ENCODE measurements around the gene MAB21L3.
"Not testable (repeated sequence)": the region's sequence is repeated elsewhere in the genome, so short reads cannot be mapped to it uniquely, and the experiment has no call there.

Gene MAB21L3

GRCh38 chr1:116139592-116140134, 28.5 kb downstream of the MAB21L3 start:
- DNase-seq: no peak

- no peak for DNase-seq
These were observed 33.0 kb downstream of the MAB21L3 start for GRCh38 chr1:116144151-116144550.

- DNase-seq: not testable (repeated sequence)
These were observed 35.4 kb downstream of the MAB21L3 start for GRCh38 chr1:116146447-116147113.

DNA sequence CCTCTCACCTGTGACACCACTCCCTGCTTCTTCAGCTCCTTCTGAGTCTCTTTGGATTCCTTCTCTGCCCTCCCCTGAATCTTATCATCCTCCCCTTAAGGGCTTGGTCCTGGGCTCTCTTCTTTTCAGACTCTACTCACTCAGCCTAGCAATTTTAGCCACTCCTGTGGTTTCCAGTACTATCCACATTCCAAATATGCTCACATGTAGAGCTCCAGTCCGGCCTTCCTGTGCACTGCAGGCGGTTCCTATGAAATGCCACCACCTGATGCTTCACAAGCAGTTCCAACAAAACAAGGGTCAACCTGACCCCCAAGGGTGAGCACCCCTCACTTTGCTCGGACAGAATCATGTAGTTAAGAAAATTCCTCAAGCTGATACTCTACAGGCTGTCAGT, 35.9 kb downstream of the MAB21L3 start:
- DNase-seq: no peak

GRCh38 chr1:116147972-116148371, 36.8 kb downstream of the MAB21L3 start:
- DNase-seq: no peak

- no peak for DNase-seq
These were observed 37.8 kb downstream of the MAB21L3 start for GRCh38 chr1:116148967-116149366.

DNA sequence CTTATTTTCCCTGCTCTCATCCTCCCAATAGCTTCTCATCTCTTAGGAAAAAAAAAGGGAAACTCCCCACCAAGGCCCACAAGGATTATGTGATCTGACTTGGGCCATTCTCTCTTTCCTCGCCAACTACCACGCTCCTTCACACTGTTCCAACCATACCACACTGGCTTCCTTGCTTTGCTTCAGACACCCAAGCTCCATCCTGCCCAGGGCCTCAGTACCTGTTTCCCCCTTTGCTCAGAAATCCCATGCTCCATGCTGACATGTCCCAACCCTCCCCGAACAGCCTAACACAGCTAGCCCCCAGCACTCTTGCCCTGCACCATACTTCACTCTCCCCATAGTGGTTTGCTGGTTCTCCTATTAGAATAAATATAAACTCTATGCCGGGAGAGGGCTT, 39.2 kb downstream of the MAB21L3 start:
- no peak for DNase-seq

DNA sequence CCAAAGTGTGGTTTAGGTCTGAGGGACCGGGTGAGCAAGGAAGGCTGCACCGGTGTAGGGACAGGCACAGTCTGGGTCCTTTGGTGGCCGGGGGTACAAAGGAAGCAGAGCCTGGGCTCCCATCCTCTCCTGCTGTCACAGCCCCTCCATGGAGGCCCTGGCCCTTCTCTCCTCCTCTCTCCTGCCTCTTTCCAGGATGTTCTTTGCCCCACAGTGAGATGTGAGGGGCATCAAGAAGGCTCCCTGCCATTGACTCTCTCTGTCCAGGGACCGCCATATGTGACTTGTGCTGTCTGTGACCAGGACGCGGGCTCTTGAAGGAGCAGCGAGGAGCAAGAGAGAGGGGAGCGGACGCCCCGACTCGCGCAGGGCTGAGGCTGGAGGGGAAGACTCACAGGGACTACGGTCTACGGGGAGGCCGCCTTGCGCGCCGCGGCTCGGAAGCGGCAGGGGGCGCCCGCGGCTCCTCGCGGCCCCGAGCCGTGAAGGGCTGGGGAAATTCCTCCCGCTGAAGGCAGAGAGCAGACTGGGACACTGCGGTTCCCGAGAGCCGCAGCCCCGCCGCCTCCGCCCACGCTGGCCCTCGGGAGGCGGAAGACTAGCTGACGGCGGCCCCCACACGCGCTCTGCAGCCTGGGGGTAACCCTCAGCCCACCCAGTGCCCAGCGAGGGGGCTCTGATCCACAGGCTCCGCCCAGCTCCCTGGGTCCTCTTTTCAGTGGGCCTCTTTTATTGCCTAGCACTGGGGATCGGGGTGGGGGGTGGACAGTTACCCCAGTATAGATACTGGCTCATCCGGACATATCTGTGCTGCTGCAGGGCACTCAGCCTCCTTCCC, 40.8 kb downstream of the MAB21L3 start:
- peak; percentile 82 for DNase-seq

DNA sequence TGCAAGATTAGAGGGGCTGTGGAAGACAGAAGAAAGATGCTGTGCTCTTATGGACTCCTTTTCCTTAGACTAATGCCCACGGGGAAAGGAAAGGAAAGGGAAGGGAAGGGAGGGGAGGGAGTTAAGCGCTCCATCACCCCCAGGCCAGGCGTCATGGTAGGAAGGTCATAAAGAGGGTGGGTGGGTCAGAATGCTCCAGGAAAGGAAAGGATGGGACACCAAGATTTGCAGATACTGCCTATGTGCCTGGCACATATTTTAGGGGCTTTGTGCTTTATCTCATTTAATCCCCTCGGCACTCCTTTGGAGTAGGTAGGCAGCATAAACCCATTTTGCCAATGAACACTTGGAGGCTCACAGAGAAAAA, 41.4 kb downstream of the MAB21L3 start:
- DNase-seq: no peak

- no peak for DNase-seq
These were observed 41.9 kb downstream of the MAB21L3 start for GRCh38 chr1:116152950-116153691.

GRCh38 chr1:116153692-116154031, 42.5 kb downstream of the MAB21L3 start:
- no peak for DNase-seq

- no peak for DNase-seq
These were observed 43.3 kb downstream of the MAB21L3 start for GRCh38 chr1:116154536-116154935.

DNA sequence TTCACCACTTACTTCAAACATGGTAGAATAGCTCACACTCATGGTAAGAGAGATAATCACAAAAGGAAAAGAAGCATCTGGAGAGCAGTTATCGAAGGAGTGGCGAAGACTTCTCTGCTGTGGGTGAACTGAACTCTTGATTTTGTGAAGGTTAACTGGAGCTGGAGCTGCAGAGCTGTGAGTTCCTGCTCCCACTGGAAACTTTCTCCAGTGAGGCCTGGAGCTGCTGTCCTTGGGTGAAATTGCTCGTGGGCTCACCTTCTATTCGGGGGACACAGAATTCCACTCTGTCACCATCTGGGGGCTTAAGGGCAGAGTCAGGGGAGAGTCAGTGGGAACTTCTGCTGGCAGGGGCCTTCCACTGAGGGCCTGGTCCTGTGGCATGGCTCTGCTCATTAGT, 45.9 kb downstream of the MAB21L3 start:
- DNase-seq: no peak

DNA sequence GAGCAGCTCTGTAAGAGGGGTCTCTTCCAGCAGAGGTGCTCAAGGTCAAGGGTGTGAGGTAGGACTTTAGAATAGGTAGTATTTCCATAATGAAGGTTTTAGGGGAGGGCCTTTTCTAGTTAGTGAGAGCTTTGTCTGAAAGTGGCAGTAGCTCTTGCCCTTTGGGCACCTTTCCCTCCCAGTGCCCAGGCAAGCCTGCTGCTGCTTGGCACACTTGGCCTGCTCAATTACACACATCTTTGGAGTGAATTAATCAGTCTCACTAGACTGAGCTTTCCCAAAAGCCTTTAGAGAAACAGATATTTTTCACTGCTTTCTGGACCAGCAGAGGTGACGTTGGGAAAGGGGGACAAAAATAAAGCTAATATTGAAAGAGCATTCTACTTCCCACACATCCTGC, 48.0 kb downstream of the MAB21L3 start:
- DNase-seq: no peak

DNA sequence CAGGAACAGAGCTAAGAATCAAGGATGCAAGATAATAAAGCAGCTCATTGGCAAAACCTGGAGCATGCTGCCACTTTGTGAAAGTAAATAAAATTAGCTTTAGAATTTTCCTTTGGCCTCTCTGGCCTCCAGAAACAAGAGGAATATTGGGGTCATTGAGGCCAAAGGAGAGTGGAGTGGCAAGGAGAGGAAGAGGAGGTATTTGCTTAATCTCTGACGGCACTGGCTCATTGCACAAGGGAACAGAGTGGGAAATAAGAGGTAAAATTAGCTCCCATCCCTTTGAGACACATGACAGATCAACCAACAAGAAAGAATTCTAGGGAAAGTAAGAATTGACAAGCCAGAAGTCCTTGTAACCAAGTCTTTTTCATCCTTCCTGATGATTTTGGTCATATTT, 48.4 kb downstream of the MAB21L3 start:
- no peak for DNase-seq

DNA sequence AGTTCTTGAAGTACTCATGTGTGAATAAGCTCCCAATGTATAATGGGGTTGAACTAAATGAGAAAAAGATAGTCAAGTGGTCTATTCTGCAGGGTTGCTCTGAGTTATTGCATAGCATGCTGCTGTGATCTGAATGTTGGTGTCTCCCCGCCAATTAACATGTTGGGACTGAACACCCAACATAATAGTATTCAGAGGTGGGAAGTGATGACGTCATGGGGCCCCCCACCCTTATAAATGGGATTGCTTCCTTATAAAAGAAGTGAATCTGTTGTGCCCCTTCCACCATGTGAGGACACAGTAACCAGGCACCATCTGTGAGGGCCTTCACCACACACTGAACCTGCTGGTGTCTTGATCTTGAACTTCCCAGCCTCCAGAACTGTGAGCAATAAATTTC, 50.2 kb downstream of the MAB21L3 start:
- no peak for DNase-seq

DNA sequence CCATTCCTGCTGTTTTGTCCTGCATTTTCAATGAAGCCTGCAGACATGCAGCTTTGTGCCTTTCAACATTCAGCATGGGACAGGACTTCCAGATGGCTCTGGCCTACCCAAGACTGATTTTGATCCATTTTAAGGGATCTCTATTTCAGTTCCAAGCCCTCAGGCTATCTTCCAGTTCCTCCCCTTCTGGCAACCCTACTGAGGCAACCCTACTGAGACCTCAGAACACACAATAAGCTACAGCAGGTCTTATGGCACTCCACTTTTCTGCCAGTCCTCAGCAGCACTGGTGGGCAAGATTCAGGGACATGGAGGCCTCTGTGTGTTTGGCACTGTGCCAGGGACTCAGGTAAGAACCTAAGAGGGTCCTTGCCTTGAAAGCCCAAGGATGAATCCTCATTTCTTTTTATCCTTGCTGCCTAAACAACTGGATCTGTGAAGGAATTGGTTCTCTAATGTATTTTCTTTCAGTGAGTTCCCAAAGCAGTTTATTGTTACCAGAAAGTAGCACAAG, 50.7 kb downstream of the MAB21L3 start:
- no peak for DNase-seq

GRCh38 chr1:116163533-116163932, 52.3 kb downstream of the MAB21L3 start:
- no peak for DNase-seq

DNA sequence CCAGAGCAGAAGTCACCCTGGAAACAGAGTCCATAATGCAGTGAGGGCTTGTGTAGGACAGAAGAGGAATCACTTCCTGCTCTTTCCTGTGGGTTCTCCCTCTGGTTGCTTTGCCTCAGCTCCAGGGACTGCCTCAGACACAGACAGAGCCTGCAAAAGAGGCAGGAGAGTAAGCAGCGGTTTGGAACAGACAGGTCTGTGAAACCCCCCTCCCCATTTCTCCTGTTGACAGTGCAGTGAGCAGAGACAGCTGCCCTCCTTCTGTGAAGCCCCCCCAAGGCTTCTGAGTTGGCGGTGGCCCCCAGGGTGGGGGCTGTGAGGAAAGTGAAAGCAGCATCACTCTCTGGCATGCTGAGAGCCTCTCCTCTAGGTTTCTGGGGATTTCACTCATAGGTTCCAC, 53.0 kb downstream of the MAB21L3 start:
- no peak for DNase-seq

- DNase-seq: no peak
These were observed 53.6 kb downstream of the MAB21L3 start for GRCh38 chr1:116164604-116165368.

DNA sequence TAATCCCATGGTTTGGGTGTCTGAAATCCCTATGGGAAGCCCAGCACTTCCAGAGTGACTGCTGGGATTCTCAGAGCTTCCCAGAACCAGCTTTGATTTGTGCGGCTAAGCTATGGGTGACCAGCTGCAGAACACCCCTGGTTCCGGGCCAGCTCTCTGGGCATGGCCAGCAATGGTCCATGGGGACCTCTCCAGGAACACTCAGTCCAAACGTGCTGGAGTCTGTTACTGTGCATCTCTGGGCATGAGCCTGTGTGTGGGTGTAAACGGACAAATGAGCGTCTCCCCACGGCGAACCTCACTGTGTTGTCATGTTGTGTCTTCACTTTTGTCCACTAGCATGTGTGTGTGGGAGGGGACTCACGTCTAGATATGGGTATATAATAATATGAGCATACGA, 54.4 kb downstream of the MAB21L3 start:
- no peak for DNase-seq

- no peak for DNase-seq
These were observed 54.9 kb downstream of the MAB21L3 start for GRCh38 chr1:116166011-116166571.

Measured in left hindlimb (tissue), 1 donor.